Measurements from ENCODE around the gene OPCML.

OPCML gene

DNA sequence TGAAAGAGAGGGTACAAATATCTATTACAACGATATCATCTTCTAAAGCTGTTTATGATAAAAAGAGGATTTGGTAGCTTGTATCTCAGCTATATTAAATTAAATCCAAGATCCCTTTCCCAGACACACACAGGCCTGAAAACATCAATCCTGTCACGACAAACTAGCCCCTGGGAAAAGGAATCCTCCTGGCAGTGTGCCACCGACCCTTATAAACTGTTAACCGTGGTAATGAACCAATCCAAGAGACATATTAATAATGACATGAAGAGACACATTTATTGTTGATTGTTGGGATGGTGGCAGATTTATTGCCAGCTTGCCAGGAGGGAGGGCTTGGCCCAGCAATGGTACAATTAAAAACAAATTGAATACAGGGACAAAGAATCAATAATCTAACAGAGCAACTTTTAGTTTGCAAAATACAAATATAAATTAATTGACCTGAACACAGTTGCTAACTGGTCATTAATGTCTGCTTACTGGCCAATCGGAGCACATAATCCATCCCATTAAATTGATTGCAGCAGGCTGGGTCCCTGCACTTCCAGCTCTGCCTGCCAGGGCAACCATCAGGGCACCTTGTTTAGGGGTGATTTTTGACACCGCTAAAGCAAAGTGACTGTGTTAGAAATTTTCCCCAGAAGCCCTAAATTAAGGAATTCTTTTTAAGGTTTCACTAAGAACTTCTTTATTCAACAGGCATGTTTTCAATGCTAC lies 887.6 kb downstream of the OPCML start:
- DNase-seq (ENCODE audit: low spot score): no peak
- H3K36me3 ChIP-seq (ENCODE audit: low read depth): no peaks in the 10 kb centered on the region
- no peaks in the 10 kb centered on the region for H3K9me3 ChIP-seq (ENCODE audit: severe bottlenecking)
- no peaks in the 10 kb centered on the region for H3K27me3 ChIP-seq (ENCODE audit: insufficient read depth, poor library complexity, severe bottlenecking)
- H3K27ac ChIP-seq (ENCODE audit: poor library complexity, severe bottlenecking): no peak overlapping the region
- TF ChIP-seq, protein P1, sequence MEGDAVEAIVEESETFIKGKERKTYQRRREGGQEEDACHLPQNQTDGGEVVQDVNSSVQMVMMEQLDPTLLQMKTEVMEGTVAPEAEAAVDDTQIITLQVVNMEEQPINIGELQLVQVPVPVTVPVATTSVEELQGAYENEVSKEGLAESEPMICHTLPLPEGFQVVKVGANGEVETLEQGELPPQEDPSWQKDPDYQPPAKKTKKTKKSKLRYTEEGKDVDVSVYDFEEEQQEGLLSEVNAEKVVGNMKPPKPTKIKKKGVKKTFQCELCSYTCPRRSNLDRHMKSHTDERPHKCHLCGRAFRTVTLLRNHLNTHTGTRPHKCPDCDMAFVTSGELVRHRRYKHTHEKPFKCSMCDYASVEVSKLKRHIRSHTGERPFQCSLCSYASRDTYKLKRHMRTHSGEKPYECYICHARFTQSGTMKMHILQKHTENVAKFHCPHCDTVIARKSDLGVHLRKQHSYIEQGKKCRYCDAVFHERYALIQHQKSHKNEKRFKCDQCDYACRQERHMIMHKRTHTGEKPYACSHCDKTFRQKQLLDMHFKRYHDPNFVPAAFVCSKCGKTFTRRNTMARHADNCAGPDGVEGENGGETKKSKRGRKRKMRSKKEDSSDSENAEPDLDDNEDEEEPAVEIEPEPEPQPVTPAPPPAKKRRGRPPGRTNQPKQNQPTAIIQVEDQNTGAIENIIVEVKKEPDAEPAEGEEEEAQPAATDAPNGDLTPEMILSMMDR (IDR thresholded peaks at IDR 0.05; ENCODE audit: poor library complexity, severe bottlenecking): no peak
- no peak overlapping the region for H3K4me3 ChIP-seq (ENCODE audit: severe bottlenecking)
- H3K4me1 ChIP-seq (ENCODE audit: insufficient read depth, poor library complexity, severe bottlenecking): no peaks in the 10 kb centered on the region
- no peak for ATAC-seq (ENCODE audit: low read depth)

DNA sequence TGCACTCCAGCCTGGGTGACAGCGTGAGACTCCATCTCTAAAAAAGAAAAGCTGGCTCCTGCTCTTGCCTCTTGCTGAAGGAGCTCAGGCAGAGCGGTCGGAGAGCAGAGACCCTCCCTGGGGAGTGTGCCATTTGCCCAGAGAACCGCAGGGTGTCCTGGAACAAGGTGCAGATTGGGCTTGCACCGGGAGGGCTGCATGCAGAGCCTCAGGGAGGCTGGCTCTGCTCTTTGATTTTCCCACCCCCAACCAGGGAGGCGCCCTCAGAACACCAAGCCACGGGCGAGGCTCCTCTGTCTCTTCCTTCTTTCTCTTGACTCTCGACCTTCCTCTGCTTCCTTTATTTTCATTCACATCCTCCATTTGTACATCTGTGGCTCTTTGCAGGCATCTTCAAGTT lies 889.1 kb downstream of the OPCML start:
- ATAC-seq (ENCODE audit: low read depth) (no peak), DNase-seq (ENCODE audit: low spot score) (no peak)
- Histone ChIP-seq H3K36me3 (ENCODE audit: low read depth) (no peaks in the 10 kb centered on the region), H3K4me1 (ENCODE audit: insufficient read depth, poor library complexity, severe bottlenecking) (no peaks in the 10 kb centered on the region), H3K4me3 (ENCODE audit: severe bottlenecking) (no peak overlapping the region), H3K27me3 (ENCODE audit: insufficient read depth, poor library complexity, severe bottlenecking) (no peaks in the 10 kb centered on the region), H3K27ac (ENCODE audit: poor library complexity, severe bottlenecking) (no peak overlapping the region), H3K9me3 (ENCODE audit: severe bottlenecking) (no peaks in the 10 kb centered on the region)
- TF ChIP-seq, protein P1 (IDR thresholded peaks at IDR 0.05; ENCODE audit: poor library complexity, severe bottlenecking): no peak

DNA sequence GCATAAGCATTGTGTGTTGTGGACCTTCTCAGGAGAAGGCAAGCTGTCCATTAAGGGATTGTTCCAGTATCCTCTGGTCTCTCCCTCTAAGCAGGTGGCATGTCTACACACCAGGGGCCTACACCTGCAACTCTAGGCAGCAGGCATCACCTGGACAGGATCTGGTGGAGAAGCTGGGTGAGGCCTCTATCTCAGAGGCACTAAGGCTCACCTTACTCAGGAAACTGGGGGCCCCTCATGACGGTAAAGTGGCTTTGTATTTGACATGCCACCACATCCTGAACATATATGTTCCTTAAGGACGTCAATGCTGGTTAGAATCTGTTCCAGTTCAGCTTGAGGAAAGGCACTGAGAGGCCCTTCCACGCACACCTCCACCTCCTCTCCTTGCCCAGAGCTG lies 891.3 kb downstream of the OPCML start:
- H3K36me3 ChIP-seq (ENCODE audit: low read depth): no peaks in the 10 kb centered on the region
- DNase-seq (ENCODE audit: low spot score) (no peak), ATAC-seq (ENCODE audit: low read depth) (no peak)
- no peak overlapping the region for H3K4me3 ChIP-seq (ENCODE audit: severe bottlenecking)
- TF ChIP-seq, protein P1 (IDR thresholded peaks at IDR 0.05; ENCODE audit: poor library complexity, severe bottlenecking): no peak
- H3K27ac ChIP-seq (ENCODE audit: poor library complexity, severe bottlenecking): no peak overlapping the region
- no peaks in the 10 kb centered on the region for H3K4me1 ChIP-seq (ENCODE audit: insufficient read depth, poor library complexity, severe bottlenecking)
- no peaks in the 10 kb centered on the region for H3K9me3 ChIP-seq (ENCODE audit: severe bottlenecking)
- H3K27me3 ChIP-seq (ENCODE audit: insufficient read depth, poor library complexity, severe bottlenecking): no peaks in the 10 kb centered on the region

DNA sequence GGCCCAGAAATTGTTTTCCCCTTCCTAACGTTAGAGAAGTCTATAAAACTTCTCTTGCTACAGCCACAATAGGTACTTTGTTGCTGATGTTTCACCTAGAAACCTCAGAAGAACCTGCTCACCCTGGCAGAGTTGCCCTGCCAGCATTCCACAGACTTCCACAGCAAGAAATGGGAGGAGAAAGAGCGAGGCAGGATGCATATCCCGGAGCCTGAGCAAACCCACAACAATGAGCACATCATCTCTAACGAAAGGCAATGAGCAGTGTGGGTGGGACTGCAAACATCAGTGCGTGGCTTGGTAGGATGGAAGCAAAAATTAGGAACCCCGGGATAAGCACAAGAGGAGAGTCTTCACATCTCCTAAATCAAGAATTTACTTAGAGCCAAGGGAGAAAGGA lies 892.3 kb downstream of the OPCML start:
- ATAC-seq (ENCODE audit: low read depth) (0 out of 3 replicates have a peak, but pooled peaks have one; percentile 33), DNase-seq (ENCODE audit: low spot score) (no peak)
- Histone ChIP-seq H3K4me1 (ENCODE audit: insufficient read depth, poor library complexity, severe bottlenecking) (no peaks in the 10 kb centered on the region), H3K4me3 (ENCODE audit: severe bottlenecking) (no peak overlapping the region), H3K9me3 (ENCODE audit: severe bottlenecking) (no peaks in the 10 kb centered on the region), H3K36me3 (ENCODE audit: low read depth) (no peaks in the 10 kb centered on the region), H3K27me3 (ENCODE audit: insufficient read depth, poor library complexity, severe bottlenecking) (no peaks in the 10 kb centered on the region), H3K27ac (ENCODE audit: poor library complexity, severe bottlenecking) (no peak overlapping the region)
- TF ChIP-seq, protein P1 (IDR thresholded peaks at IDR 0.05; ENCODE audit: poor library complexity, severe bottlenecking): no peak

DNA sequence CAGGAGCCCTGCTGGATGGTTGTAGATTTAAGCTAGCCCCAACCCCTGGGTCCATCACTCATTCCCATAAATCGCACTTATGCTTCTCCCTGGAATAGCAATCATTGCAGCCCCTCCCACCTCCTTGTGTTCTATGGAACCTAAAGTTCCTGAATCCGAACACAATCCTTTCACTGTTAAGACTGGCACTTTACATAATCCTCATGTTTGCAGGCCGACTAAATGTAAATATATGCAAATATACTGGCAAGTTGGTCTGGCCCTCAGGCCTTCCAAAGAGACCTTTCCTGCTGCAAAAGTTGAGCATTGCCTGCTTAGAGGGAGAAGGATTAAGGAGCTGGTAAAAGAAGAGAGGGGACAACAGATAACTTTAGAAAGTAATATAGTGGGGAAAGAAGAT lies 892.9 kb downstream of the OPCML start:
- ATAC-seq (ENCODE audit: low read depth) (no peak), DNase-seq (ENCODE audit: low spot score) (no peak)
- no peak overlapping the region for H3K27ac ChIP-seq (ENCODE audit: poor library complexity, severe bottlenecking)
- TF ChIP-seq, protein P1 (IDR thresholded peaks at IDR 0.05; ENCODE audit: poor library complexity, severe bottlenecking): no peak
- H3K27me3 ChIP-seq (ENCODE audit: insufficient read depth, poor library complexity, severe bottlenecking): no peaks in the 10 kb centered on the region
- H3K9me3 ChIP-seq (ENCODE audit: severe bottlenecking): no peaks in the 10 kb centered on the region
- H3K4me1 ChIP-seq (ENCODE audit: insufficient read depth, poor library complexity, severe bottlenecking): no peaks in the 10 kb centered on the region
- no peaks in the 10 kb centered on the region for H3K36me3 ChIP-seq (ENCODE audit: low read depth)
- no peak overlapping the region for H3K4me3 ChIP-seq (ENCODE audit: severe bottlenecking)
